Endothelial cell of umbilical vein (primary cell): Measurements from ENCODE around the gene ATP6V1F. TPM values are rescaled to one million over a fixed set of nuclear protein-coding genes. Genes with fewer than 3 reads are reported as not detected.
A peak's percentile ranks its signal among the peaks of the same experiment; 100 is the strongest.

Experiments
- BruUV-seq: library from RNA; stranded (reverse); fragments of 400-500 nt; replicated peaks from 2 replicates; lab custom pipeline; 2021; lab: Mats Ljungman, UMichigan
- CTCF ChIA-PET: fragments of 300-600, 350-600 bp; sonication (Branson Sonifier 250); formaldehyde crosslinking; loops from one replicate; lab custom pipeline; 2021; ENCODE audit warnings: antibody characterized with exemption, inconsistent platforms; lab: Charles Lee
- POLR2A ChIA-PET: fragments of 300-600, 350-600 bp; sonication (Branson Sonifier 250); formaldehyde crosslinking; loops from one replicate; lab custom pipeline; 2021; ENCODE audit warnings: antibody characterized with exemption, inconsistent platforms; lab: Charles Lee
- DNase-seq: peaks from one replicate; pipeline ENCODE4 v3.0.0-alpha.2; 2011; ENCODE audit warnings: low read depth, low spot score
- FAIRE-seq: peaks from 2 replicates; lab custom pipeline; 2011; peaks lifted over from hg19 to GRCh38; lab: Jason Lieb, UNC
- H2AFZ ChIP-seq: 2 replicates; pipeline ENCODE4 v1.6.0; 2012; ENCODE audit warnings: low read depth, low read length, control low read depth, inconsistent platforms
- H3K27ac ChIP-seq: 2 replicates; pipeline ENCODE4 v1.5.1; 2011; ENCODE audit warnings: low read depth, mild to moderate bottlenecking, control low read depth, low read length, moderate library complexity; ENCODE audit not compliant: insufficient read depth
- H3K27me3 ChIP-seq, 2 experiments: 2 replicates each; pipeline versions ENCODE4 v1.6.0 to v1.6.1; 2011; ENCODE audit warnings: low read length in 2 of 2, mixed read lengths in 1 of 2; ENCODE audit not compliant: control insufficient read depth in 2 of 2, insufficient read depth in 2 of 2
- H3K36me3 ChIP-seq, 2 experiments: 2 replicates in 1 of 2; 3 replicates in 1 of 2; pipeline ENCODE4 v1.5.1; 2011; ENCODE audit warnings: low read length in 2 of 2, mild to moderate bottlenecking in 1 of 2, moderate library complexity in 1 of 2; ENCODE audit not compliant: control insufficient read depth in 2 of 2, insufficient read depth in 2 of 2; ENCODE audit errors: extremely low read depth in 1 of 2
- H3K4me1 ChIP-seq: 3 replicates; pipeline ENCODE4 v1.5.1; 2011; ENCODE audit warnings: mild to moderate bottlenecking, low read length; ENCODE audit not compliant: control insufficient read depth, insufficient read depth; ENCODE audit errors: extremely low read depth
- H3K4me2 ChIP-seq: 2 replicates; pipeline ENCODE4 v1.6.1; 2011; ENCODE audit warnings: low read length, control low read depth, mixed read lengths; ENCODE audit not compliant: insufficient read depth
- H3K4me3 ChIP-seq, 3 experiments: fragments of 200-600 bp in 1 of 3; sonication (generic), shearing (Covaris generic) in 1 of 3; replicated peaks in 1 of 3; 2 replicates each; pipeline ENCODE4 v1.5.1; 2011 to 2016; ENCODE audit warnings: control low read depth in 3 of 3, low read length in 3 of 3, mild to moderate bottlenecking in 2 of 3, inconsistent platforms in 1 of 3, low read depth in 1 of 3, moderate library complexity in 1 of 3; ENCODE audit not compliant: insufficient read depth in 1 of 3
- H3K79me2 ChIP-seq: 2 replicates; pipeline ENCODE4 v1.6.0; 2012; ENCODE audit warnings: low read length, inconsistent platforms; ENCODE audit not compliant: control insufficient read depth, insufficient read depth
- H3K9ac ChIP-seq: replicated peaks from 2 replicates; pipeline ENCODE3; 2011; ENCODE audit warnings: low read length, control low read depth; ENCODE audit not compliant: insufficient read depth; ENCODE audit errors: extremely low read depth
- H3K9me1 ChIP-seq: replicated peaks from 3 replicates; pipeline ENCODE4 v1.6.0; 2011; ENCODE audit warnings: mild to moderate bottlenecking, low read length; ENCODE audit not compliant: control insufficient read depth, insufficient read depth; ENCODE audit errors: extremely low read depth
- H3K9me3 ChIP-seq: replicated peaks from 2 replicates; pipeline ENCODE4 v1.5.1; 2012; ENCODE audit warnings: low read length, inconsistent platforms; ENCODE audit not compliant: control insufficient read depth, insufficient read depth
- H4K20me1 ChIP-seq: replicated peaks from 2 replicates; pipeline ENCODE3; 2011; ENCODE audit warnings: mild to moderate bottlenecking, low read length; ENCODE audit not compliant: control insufficient read depth, insufficient read depth; ENCODE audit errors: extremely low read depth
- EZH2 ChIP-seq: IDR thresholded peaks from 2 replicates; pipeline ENCODE4 v1.6.1; 2012; ENCODE audit warnings: borderline replicate concordance, low read depth, mild to moderate bottlenecking, moderate library complexity, low read length, inconsistent platforms; ENCODE audit not compliant: severe bottlenecking
- FOS ChIP-seq: IDR thresholded peaks from 2 replicates; pipeline ENCODE4 v1.6.1; 2011; ENCODE audit warnings: mild to moderate bottlenecking, low read length, moderate library complexity, borderline replicate concordance; ENCODE audit not compliant: insufficient read depth
- JUN ChIP-seq: IDR thresholded peaks from 2 replicates; pipeline ENCODE4 v1.6.1; 2011; ENCODE audit warnings: borderline replicate concordance, low read depth; ENCODE audit not compliant: insufficient read length, insufficient read depth
- MAX ChIP-seq: IDR thresholded peaks from 2 replicates; pipeline ENCODE4 v1.6.1; 2011; ENCODE audit not compliant: insufficient read depth, insufficient read length
- MYC ChIP-seq: IDR thresholded peaks from one replicate; pipeline ENCODE4 v1.6.1; 2011; ENCODE audit warnings: mild to moderate bottlenecking, low read depth, low read length
- dilution Hi-C: fragments of 300-500 bp; cut with MboI; formaldehyde crosslinking; loops from one replicate; pipeline ENCODE4 v1.15.0; 2019; ENCODE audit warnings: low sequenced_read_pairs; ENCODE audit not compliant: extremely low pct_ligation_motif_present
- intact Hi-C: fragments of 100-400 bp; cut with micrococcal nuclease; formaldehyde crosslinking; loops from one replicate; pipeline ENCODE4 v1.10.0; 2022
- polyA plus RNA-seq, 4 experiments: library from polyadenylated mRNA; depleted of rRNA in 3 of 4; stranded (reverse) in 3 of 4; unstranded in 1 of 4; fragments of >200 nt; gene quantifications; 2 replicates each; pipeline versions ENCODE4 v1.2.1 to v1.2.3, GENCODE V29; 2011 to 2012; ENCODE audit warnings: missing spikeins in 1 of 4
- total RNA-seq: library from RNA; stranded (reverse); gene quantifications from 2 replicates; pipeline ENCODE4 v1.2.3, GENCODE V29; 2021

The ATP6V1F gene
- total and polyA plus RNA-seq, 2 donors (not counting 3 experiments of a cell fraction or from before 2014, with no cell fraction given) = 156 to 360 TPM

GRCh38 chr7:128915271-128915819 is 52.7 kb downstream of the ATP6V1F start:
- no peak for TF ChIP-seq MAX
- no peak for TF ChIP-seq FOS
- TF ChIP-seq MYC = no peak
- TF ChIP-seq EZH2 = peak; percentile 77
- TF ChIP-seq JUN = no peak
- Histone ChIP-seq H3K4me2 (no peak overlapping the region), H3K4me1 (no peaks in the 10 kb centered on the region), H3K79me2 (no peaks in the 10 kb centered on the region), H4K20me1 (no peaks in the 10 kb centered on the region), H3K36me3 (no peaks in the 10 kb centered on the region), H3K9me3 (no peaks in the 10 kb centered on the region), H3K9me1 (no peaks in the 10 kb centered on the region), H3K4me3 (no peak overlapping the region), H3K27ac (no peak overlapping the region), H2AFZ (peak overlapping the region; percentile 11), H3K9ac (no peak overlapping the region), H3K27me3 (peaks cover 48 to 53% of the 10 kb centered on the region in 2 experiments)
- BruUV-seq = no TSS peak
- ChIA-PET POLR2A (no interaction called here), CTCF (no interaction called here)
- DNase-seq (no peak), FAIRE-seq (no peak)
- dilution Hi-C loops (no loop called here), intact Hi-C loops (no loop called here)

Other genes with a start within 250 kb of the ATP6V1F start
- 2.1 and 3.6 TPM in 2 replicates for gene GARIN1A, start 190.6 kb upstream of the ATP6V1F start, total RNA-seq
- 0.53 and 0.65 TPM in 2 replicates for gene GARIN1A, start 190.6 kb upstream of the ATP6V1F start, polyA plus RNA-seq
- gene CALU, start 123.5 kb upstream of the ATP6V1F start, total RNA-seq = 254 and 257 TPM in 2 replicates
- gene CALU, start 123.5 kb upstream of the ATP6V1F start, polyA plus RNA-seq = 111 and 135 TPM in 2 replicates
- gene OPN1SW, start 87.1 kb upstream of the ATP6V1F start, total RNA-seq = not detected in 2 replicates
- gene OPN1SW, start 87.1 kb upstream of the ATP6V1F start, polyA plus RNA-seq = not detected in 2 replicates
- 3.2 and 3.3 TPM in 2 replicates for gene CCDC136, start 70.9 kb upstream of the ATP6V1F start, total RNA-seq
- gene CCDC136, start 70.9 kb upstream of the ATP6V1F start, polyA plus RNA-seq = 1.1 and 1.8 TPM in 2 replicates
- gene FLNC, start 32.5 kb upstream of the ATP6V1F start, total RNA-seq = 81.8 and 81.9 TPM in 2 replicates
- 19.5 and 20.1 TPM in 2 replicates for gene FLNC, start 32.5 kb upstream of the ATP6V1F start, polyA plus RNA-seq
- not detected in 2 replicates for gene KCP, start 47.9 kb downstream of the ATP6V1F start, total RNA-seq
- 0.03 TPM in 1 of 2 replicates, not detected in the other for gene KCP, start 47.9 kb downstream of the ATP6V1F start, polyA plus RNA-seq
- gene IRF5, start 75.1 kb downstream of the ATP6V1F start, total RNA-seq = 0.31 and 1.5 TPM in 2 replicates
- gene IRF5, start 75.1 kb downstream of the ATP6V1F start, polyA plus RNA-seq = 0.36 and 0.46 TPM in 2 replicates
- gene TNPO3, start 192.3 kb downstream of the ATP6V1F start, total RNA-seq = 46.9 TPM in 2 replicates
- 23.3 and 29.0 TPM in 2 replicates for gene TNPO3, start 192.3 kb downstream of the ATP6V1F start, polyA plus RNA-seq